Measurements from ENCODE around the gene RPH3AL.

Gene RPH3AL

GRCh38 chr17:162689-163088 is 189.9 kb downstream of the RPH3AL start:
- TF ChIP-seq CTCF (IDR thresholded peaks at IDR 0.05; ENCODE audit: insufficient read depth, low read depth, low read length, missing control alignments), result no peak
- DNase-seq (ENCODE audit: low read depth), result no peak
- H3K4me3 ChIP-seq (ENCODE audit: low read length), result no peak overlapping the region

All from epithelial cell of esophagus (primary cell).